ENCODE results near the gene MADCAM1. TPM values are rescaled to one million over a fixed set of nuclear protein-coding genes. Genes with fewer than 3 reads are reported as not detected.
A peak's percentile ranks its signal among the peaks of the same experiment; 100 is the strongest.

Gene MADCAM1
- total RNA-seq, 1 experiment from 2014 or later, result 0.23 TPM

DNA sequence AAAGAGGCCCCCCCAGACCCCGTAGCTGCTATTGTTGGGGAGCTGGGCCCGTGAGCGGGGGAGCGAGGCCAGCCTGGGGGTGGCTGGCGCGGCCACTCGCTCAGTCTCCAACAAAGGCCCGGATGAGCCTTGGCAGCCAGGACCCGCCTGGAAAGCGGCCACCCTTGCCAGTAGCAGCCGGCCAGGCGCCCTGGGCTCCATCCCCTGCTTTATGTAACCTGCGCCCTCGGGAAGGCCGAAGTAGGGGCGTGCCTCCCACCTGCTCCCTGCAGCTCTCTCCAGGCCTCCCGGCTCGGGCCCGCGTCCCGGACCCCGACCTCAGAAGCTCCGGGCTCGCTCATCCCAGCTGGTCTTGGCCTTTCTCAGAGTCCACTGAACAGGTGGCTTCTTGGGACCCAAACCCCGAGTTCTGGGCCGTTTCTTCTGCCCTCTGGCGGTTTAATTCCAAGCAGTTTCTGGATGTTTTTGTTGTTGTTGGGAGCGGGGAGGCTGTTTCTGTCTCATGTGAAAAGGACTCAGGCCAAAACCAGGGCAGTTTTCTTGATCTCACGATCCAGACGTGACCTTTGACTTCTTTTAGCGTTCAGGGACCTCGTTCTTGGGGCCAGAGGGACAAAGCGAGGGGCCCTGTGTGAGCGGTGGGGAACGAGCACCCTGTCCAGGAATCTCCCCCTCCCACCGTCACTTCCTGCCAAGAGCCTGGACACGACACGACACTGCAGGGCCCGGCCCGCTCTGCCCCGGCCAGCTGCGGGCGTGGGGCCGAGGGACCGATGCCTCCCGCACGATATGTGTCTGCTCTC lies 36.5 kb downstream of the MADCAM1 start:
- DNase-seq (ENCODE audit: low read depth), result peak; percentile 85

DNA sequence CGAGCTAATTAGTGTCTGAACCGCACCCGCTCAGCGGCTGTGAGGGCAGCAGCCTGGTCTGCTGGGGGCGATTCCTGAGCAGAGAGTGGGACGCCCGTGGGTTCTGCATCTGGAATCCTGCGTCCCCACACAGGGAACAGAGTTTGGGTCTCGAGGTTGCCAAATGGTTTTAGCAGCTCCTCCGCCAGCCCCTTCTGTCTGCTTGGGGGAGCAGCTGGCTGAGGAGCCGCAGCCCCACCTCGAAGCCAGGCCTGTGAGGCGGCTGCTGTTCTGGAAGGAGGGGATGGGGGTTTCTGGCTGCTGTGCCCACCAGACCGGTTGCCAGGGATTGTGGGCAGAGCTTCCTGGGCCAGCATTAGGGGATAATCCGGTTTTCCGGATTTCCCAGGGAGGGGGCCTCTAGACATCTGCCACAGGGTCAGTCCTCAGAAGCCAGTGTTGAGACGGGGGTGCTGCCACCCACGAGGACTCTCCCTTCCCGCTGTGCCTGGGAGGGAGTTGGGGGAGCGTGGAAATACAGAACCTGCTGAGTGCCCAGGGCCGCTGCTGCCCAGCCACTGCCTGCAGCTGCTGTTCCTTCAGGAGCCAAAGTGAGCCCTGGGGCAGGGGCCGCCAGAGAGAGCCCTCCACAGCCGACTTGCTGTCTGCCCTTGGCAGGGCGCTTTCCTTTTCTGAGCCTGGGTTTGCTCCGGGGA lies 37.2 kb downstream of the MADCAM1 start:
- DNase-seq (ENCODE audit: low read depth), result peak; percentile 17

DNA sequence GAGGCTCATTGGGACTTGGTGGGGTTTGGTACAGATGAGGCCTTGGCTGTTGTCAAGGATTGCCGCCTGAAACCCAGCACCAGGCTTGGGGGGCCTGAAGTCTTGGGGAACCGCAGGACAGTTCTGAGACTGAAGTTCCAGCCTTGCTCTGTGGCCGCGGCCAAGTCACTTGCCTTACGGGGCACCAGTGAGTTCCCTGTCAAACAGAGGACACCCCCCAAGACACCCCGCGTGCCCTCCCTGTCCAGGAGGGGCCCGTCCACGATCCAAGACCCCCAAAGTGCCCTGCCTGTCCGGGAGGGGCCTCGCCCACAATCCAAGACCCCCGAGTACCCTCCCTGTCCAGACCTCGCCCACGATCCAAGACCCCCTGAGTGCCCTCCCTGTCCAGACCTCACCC lies 37.8 kb downstream of the MADCAM1 start:
- DNase-seq (ENCODE audit: low read depth), result no peak

DNA sequence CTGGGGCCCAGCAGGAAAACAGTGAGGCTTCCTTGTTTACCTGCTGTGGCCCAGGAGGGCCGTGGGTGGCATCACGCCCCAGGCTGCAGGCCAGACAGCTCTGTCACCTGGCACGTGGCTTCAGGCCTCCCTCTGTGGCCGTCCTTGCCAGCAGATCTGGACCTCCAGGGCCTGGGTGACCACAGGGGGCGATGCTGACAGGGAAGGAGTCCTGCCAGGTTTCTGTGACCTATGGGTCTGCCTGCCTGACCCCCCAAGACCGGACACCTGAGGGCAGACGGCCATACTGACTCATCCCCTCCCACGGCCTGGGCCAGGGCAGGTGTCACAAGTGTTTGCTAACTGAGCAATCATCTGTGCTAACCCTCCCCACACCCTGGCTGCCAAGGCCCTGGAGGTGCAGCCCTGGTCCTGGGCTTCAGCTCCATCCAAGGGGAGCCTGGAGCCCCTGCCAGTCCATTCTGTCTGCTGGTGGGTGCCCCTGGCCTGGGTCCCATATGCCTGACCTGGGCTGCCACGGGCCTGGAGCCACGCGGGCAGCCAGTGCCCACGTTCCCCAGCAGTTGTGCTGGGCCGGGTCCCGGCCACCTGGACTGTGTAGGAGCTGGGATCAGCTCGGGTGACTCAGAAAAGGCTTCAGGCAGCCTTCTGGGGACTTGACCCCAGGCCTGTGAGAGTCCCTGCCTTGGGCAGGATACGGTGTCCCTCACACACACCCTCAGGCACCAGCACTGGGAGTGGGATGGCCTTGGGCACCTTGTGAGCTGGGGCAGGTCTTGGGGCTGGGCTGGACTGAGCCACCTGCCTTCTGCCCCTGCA lies 38.9 kb downstream of the MADCAM1 start:
- no peak for DNase-seq (ENCODE audit: low read depth)

DNA sequence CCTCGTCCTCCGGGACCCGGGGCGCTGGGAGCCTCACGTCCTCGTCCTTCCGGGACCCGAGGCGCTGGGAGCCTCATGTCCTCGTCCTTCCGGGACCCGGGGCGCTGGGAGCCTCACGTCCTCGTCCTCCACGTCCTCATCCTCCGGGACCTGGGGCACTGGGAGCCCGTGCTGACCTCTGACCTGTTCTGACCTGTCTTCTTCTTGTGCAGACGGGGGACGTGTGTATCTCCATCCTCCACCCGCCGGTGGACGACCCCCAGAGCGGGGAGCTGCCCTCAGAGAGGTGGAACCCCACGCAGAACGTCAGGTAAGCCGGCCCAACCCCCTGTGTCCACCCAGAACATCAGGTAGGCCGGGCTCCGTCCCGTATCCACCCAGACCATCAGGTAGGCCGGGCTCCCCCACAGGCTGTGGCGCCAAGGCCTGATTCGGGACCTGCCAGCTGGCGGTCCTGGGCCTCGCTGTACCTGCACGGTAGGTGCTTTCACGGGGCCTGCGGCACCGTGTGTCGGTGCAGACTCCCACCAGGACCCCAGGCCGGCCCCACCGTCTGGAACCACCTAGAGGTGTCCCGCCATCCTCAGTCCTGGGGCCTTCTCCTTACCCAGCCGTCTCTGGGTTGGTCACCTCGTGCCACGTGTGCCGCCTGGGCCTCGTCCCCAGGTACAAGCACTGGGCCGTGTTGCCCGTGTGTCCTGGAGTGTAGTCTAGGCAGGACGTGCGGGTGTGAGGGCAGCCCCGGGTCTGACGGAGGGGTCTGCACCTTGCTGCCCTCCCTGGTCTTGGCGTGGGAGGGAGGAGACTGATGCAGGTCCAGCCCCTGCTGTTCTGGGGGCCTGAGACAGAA lies 40.0 kb downstream of the MADCAM1 start:
- no peak for DNase-seq (ENCODE audit: low read depth)

DNA sequence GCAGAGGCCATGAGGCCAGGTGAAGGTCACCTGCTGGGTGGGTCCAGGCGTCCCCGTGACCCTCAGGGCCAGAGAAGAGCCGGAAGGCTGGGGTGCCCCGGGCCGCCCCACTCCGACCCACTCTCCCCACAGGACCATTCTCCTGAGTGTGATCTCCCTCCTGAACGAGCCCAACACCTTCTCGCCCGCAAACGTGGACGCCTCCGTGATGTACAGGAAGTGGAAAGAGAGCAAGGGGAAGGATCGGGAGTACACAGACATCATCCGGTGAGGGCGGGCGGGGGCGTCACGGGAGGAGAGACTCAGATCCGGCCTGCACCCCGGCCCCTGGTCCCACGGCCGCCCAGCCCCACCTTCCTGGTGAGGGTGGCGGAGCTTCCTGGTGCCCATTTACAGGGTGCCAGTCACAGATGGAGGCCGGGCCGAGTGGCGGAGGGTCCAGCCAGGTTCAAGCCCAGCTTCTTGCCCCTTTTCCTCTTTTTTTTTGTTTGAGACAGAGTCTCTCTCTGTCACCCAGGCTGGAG lies 40.7 kb downstream of the MADCAM1 start:
- no peak for DNase-seq (ENCODE audit: low read depth)

DNA sequence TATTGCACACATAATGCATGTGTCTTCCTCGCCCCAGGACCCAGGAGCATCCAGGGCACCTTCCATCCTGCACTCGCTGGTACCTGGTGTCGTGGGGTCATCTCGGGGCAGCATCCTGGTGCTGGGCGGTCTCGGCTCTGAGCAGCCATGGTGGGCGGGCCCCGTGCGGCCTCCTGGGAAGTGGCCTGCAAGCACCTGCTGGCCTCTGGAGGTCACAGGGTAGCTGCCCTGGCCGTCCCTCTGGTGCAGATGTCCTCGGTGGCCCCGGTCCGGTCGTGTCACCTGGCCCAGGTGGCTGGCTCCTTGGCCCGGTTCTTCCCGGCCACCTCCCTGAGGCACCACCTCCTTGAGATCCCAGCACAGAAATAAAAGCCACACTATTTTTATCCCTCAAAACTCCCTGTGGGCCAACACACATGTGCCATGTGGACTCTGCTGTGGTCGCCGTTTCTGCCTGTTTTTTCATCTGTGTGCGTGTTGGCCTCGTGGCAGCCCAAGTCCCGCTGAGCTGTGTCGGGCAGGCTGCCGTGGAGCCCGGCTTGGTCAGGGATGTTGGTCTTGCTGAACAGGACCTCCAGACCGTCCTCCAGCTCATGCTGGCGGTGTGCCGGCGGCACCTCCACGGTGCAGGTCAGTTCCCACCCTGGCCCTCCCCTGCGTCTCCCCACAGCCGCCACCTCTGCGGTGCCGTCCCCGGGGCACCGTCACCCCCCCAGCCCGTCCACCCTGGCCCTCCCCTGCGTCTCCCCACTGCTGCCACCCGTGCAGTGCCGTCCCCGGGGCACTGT lies 42.5 kb downstream of the MADCAM1 start:
- no peak for DNase-seq (ENCODE audit: low read depth)

DNA sequence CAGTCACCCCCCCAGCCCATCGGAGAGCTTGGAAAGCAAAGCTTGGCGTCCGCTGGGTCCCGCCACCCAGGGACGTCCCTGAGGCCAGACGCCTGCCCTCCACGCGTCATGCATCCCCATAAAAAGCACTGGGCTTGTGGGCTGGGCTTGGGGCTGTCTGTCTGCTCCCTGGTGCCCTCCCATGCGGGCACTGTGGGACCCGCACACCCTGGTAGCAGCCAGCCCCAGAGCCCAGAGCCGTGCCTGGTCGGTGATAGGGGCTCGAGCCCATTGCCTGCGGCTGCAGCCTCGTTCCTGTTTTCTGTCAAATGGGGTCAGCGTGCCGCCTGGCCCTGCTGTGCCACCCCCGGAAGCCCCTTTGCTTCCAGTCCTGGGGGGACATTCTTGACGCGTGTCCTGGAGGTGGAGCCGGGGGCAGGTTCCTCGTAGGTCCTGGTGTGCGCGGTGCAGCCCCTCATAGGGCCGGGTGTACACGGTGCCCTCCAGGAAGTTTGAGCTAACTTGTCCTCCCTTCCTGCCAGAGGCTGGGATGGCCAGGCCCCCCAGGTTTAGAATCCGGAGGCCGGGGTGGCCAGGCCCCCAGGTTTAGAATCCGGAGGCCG lies 43.2 kb downstream of the MADCAM1 start:
- DNase-seq (ENCODE audit: low read depth), result no peak

DNA sequence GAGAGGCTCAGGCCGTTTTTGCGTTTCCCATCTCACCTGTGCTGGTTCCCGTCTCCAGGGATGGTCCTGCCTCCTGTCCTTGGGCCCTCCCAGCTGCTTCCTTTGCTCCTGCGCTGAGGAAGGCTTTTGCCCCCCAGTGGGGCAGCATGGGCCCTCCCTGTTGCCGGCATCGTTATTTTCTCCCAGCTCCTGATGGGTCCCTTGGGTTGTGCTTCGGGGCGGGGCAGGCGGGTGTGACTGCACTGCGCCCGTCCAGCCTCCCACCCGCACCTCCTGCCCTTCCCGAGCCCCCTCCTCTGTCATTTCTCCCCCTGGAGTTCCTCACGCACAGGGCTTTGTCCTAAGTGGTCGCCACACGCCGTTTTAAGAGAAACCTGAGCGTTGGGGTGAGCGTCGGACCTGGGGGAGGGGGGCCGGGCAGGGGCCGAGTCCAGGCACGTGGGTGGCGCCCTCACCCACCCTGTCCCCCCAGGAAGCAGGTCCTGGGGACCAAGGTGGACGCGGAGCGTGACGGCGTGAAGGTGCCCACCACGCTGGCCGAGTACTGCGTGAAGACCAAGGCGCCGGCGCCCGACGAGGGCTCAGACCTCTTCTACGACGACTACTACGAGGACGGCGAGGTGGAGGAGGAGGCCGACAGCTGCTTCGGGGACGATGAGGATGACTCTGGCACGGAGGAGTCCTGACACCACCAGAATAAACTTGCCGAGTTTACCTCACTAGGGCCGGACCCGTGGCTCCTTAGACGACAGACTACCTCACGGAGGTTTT lies 44.8 kb downstream of the MADCAM1 start:
- DNase-seq (ENCODE audit: low read depth), result no peak

DNA sequence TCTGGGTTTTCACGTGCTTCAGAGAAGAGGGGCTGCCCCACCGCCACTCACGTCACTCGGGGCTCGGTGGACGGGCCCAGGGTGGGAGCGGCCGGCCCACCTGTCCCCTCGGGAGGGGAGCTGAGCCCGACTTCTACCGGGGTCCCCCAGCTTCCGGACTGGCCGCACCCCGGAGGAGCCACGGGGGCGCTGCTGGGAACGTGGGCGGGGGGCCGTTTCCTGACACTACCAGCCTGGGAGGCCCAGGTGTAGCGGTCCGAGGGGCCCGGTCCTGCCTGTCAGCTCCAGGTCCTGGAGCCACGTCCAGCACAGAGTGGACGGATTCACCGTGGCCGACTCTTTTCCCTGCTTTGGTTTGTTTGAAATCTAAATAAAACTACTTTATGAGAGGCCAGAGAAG lies 45.4 kb downstream of the MADCAM1 start:
- no peak for DNase-seq (ENCODE audit: low read depth)

DNA sequence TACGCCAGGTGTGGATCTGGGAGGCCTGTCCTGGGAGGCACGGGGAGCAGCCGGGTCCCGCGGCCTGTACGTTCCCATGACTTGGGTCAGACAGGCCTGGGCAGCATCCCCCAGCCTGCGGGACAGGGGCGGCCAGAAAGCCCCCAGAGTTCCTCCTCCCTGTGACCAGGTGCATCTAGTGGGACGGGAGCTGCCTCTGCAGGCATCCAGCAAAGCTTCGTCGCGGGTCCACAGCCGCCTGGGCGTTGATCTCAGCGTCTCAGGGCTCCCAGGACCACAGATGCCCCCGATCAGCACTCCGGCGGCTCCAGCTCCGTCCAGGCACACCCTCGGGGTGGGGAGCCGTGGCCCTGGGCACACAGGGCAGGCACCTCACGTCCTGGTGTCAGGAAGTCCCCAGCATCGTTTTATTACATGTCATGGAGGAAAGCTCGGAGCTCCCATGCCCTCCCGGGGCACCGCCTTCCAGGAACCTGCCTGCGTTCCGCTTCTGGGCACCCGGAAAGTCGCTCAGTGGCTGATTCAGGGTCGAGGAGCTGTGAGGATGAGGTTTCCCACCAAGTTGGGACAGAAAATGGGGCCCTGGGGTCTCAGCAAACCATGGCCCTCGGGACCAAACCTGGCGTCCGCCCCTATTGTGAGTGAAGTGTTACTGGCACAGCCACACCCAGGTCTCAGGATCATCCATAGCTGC lies 46.0 kb downstream of the MADCAM1 start:
- DNase-seq (ENCODE audit: low read depth), result no peak

DNA sequence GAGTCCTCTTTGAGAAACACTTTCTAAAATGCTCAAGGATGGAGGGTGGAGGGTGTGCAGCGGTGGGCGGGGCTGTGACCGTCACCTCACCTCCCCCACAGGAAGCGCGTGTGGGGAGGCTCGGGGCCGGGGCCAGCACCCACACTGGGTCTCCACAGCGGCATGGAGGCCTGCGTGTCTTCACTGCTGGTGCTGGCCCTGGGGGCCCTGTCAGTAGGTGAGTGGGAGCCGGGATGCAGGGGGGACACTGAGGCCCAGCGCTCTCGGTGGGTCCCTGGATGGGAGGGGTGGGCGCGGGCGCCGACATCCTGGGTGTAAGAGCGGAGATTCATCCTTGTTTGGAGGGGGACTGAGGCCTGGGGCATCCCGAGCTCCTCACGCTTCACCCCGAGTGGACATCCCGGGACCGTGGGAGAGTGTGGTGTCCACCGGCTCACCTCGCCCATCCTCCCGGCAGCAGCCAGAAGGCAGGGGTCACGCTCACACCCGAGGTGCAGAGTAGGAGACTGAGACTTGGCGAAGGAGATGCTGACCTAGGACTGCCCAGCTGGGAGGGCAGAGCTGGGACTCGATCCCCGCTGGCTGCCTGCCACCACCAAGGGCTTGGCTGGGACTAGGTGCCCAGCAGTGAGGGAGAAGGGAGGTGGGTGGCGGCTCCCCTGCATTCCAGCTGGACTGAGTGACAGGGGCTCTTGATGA lies 47.8 kb downstream of the MADCAM1 start, which contains the start of gene GZMM:
GZMM (plus strand) TSS at position 144 of the 699 bp plus-strand sequence; CDS start at position 163, 19 bp downstream.
- DNase-seq (ENCODE audit: low read depth), result no peak

DNA sequence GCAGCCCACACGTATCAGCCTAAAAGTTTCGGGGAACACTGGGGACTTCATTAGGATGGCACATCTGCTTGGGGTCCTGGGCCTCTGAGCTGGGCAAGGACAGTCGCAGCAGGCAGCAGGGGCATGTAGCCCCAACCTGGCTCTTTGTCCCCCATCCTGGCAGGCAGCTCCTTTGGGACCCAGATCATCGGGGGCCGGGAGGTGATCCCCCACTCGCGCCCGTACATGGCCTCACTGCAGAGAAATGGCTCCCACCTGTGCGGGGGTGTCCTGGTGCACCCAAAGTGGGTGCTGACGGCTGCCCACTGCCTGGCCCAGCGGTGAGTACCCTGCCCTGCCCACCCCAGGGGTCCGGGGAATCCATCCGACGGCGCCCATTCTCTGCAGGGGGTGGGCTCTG lies 50.8 kb downstream of the MADCAM1 start:
- no peak for DNase-seq (ENCODE audit: low read depth)

DNA sequence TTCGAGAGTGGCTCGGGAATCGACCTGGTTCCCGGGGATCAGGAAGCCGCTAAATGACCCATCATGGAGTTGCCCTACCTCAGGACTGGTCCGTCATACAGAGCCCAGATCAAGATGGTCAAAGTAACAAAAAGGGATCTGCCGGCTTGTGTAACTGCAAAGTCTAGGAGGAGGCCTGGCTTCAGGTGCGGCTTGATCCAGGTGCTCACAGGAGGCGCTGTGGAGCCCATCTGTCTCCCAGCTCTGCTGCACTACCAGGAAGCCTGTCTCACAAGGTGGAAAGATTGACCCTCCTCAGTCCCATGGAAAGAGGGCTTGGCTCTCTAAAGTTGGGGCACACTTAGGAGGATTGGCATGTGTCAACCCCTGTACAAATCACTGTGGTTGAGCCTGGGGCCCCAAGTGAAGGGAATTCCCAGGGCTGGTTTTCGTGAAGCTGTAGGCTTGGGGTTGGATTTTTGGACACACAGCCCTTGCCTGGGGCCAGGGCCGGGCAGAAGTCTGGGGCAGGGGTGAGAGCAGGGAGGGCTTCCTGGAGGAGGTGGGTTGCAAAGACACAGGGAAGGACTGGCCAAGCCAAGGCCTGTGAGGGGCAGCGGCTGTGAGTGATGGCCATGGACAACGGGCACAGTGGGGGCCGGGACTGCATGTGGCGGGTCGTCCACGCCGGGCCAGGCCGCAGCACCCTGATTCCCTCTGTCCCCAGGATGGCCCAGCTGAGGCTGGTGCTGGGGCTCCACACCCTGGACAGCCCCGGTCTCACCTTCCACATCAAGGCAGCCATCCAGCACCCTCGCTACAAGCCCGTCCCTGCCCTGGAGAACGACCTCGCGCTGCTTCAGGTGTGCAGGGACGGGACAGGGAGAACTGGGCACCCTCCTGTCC lies 51.8 kb downstream of the MADCAM1 start:
- DNase-seq (ENCODE audit: low read depth), result no peak

DNA sequence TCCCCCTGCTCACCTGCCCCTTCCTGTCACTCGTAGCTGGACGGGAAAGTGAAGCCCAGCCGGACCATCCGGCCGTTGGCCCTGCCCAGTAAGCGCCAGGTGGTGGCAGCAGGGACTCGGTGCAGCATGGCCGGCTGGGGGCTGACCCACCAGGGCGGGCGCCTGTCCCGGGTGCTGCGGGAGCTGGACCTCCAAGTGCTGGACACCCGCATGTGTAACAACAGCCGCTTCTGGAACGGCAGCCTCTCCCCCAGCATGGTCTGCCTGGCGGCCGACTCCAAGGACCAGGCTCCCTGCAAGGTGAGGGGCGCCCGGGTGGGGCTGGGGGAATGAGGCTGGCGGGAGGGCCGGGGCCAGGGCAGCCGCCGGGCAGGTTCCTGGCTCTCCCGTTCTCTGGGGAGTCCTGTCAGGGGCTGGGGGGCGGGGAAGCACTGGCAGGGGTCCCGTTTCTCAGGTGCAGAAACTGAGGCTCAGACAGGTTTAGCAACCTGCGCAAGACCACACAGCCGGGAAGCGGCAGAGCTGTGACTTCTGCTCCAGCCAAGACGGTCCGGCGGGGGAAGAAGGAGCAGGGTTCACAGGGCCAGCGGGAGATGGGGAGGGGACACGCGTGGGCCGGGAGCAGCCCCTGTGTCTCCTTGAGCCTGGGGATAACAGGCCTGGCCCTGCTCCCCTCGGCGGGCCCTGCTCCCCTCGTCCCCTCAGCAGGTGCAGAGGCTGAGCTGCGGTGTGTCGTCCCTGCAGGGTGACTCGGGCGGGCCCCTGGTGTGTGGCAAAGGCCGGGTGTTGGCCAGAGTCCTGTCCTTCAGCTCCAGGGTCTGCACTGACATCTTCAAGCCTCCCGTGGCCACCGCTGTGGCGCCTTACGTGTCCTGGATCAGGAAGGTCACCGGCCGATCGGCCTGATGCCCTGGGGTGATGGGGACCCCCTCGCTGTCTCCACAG lies 52.9 kb downstream of the MADCAM1 start:
- no peak for DNase-seq (ENCODE audit: low read depth)
